SK-N-SH (cell line): ENCODE data around the gene ANKRD9. TPM values are rescaled to one million over a fixed set of nuclear protein-coding genes. Genes with fewer than 3 reads are reported as not detected.

Source experiments
- CTCF ChIA-PET: fragments of 300-600, 350-600 bp; formaldehyde crosslinking; extraction: SDS; loops from one replicate; lab custom pipeline; 2021; lab: Yijun Ruan, JAX
- POLR2A ChIA-PET: fragments of 350-600 bp; sonication (Branson Sonifier 250); formaldehyde crosslinking; extraction: SDS; loops from one replicate; lab custom pipeline; 2020; ENCODE audit warnings: antibody characterized with exemption, inconsistent platforms; lab: Yijun Ruan, JAX
- DNase-seq: peaks from one replicate; pipeline ENCODE4 v3.0.0; 2012
- H2AFZ ChIP-seq: fragments of 200-600 bp; sonication (generic); 2 replicates; pipeline ENCODE4 v1.8.1; 2016; ENCODE audit warnings: antibody characterized with exemption, mild to moderate bottlenecking, low read depth
- H3F3A ChIP-seq: fragments of 200-600 bp; sonication (generic); replicated peaks from 2 replicates; pipeline ENCODE3; 2016; ENCODE audit warnings: antibody characterized with exemption, mild to moderate bottlenecking; ENCODE audit not compliant: insufficient read depth
- H3K27ac ChIP-seq, 2 experiments: fragments of 200-500 bp in 1 of 2; fragments of 200-600 bp in 1 of 2; sonication (Bioruptor generic) in 1 of 2; sonication (generic), shearing (Covaris generic) in 1 of 2; 2 replicates each; pipeline versions ENCODE4 v1.5.1 to v1.6.1; 2014 to 2016; ENCODE audit warnings: low read depth in 2 of 2, inconsistent platforms in 1 of 2, low read length in 1 of 2, mild to moderate bottlenecking in 1 of 2, mixed read lengths in 1 of 2
- H3K27me3 ChIP-seq: fragments of 200-600 bp; sonication (generic), shearing (Covaris generic); 2 replicates; pipeline ENCODE4 v1.6.1; 2016; ENCODE audit warnings: mixed run types; ENCODE audit not compliant: insufficient read depth
- H3K36me3 ChIP-seq, 2 experiments: fragments of 200-500 bp in 1 of 2; fragments of 200-600 bp in 1 of 2; sonication (Bioruptor generic) in 1 of 2; sonication (generic) in 1 of 2; replicated peaks in 1 of 2; 2 replicates each; pipeline versions ENCODE3 to v1.5.1; 2014 to 2016; ENCODE audit warnings: low read length in 1 of 2, mild to moderate bottlenecking in 1 of 2; ENCODE audit not compliant: insufficient read depth in 2 of 2, control insufficient read depth in 1 of 2
- H3K4me1 ChIP-seq, 2 experiments: fragments of 200-500 bp in 1 of 2; fragments of 200-600 bp in 1 of 2; sonication (Bioruptor generic) in 1 of 2; sonication (generic), shearing (Covaris generic) in 1 of 2; 2 replicates each; pipeline versions ENCODE4 v1.5.1 to v1.6.1; 2014 to 2016; ENCODE audit warnings: low read depth in 1 of 2, low read length in 1 of 2, mixed run types in 1 of 2; ENCODE audit not compliant: insufficient read depth in 2 of 2, control insufficient read depth in 1 of 2
- H3K4me2 ChIP-seq: fragments of 200-600 bp; sonication (generic), shearing (Covaris generic); 2 replicates; pipeline ENCODE4 v1.6.1; 2017; ENCODE audit warnings: mixed run types
- H3K4me3 ChIP-seq, 2 experiments: fragments of 200-500 bp in 1 of 2; fragments of 200-600 bp in 1 of 2; sonication (Bioruptor generic) in 1 of 2; sonication (generic), shearing (Covaris generic) in 1 of 2; 2 replicates each; pipeline versions ENCODE4 v1.5.1 to v1.8.1; 2014 to 2016; ENCODE audit warnings: low read depth in 2 of 2, inconsistent platforms in 1 of 2, low read length in 1 of 2, mild to moderate bottlenecking in 1 of 2, mixed read lengths in 1 of 2, moderate library complexity in 1 of 2
- H3K79me2 ChIP-seq: fragments of 200-600 bp; sonication (generic); 2 replicates; pipeline ENCODE4 v1.8.1; 2017; ENCODE audit warnings: mild to moderate bottlenecking; ENCODE audit not compliant: insufficient read depth
- H3K9ac ChIP-seq: fragments of 200-600 bp; sonication (generic); 2 replicates; pipeline ENCODE4 v1.6.1; 2017; ENCODE audit warnings: mixed run types
- H3K9me2 ChIP-seq: fragments of 200-600 bp; sonication (generic); 2 replicates; pipeline ENCODE4 v1.6.1; 2017; ENCODE audit warnings: mixed run types
- H3K9me3 ChIP-seq: fragments of 200-600 bp; sonication (generic); 2 replicates; pipeline ENCODE4 v1.6.1; 2017; ENCODE audit warnings: mixed run types, mild to moderate bottlenecking, moderate library complexity
- H4K20me1 ChIP-seq: fragments of 200-600 bp; sonication (generic); 2 replicates; pipeline ENCODE4 v1.6.1; 2017; ENCODE audit warnings: mild to moderate bottlenecking, mixed run types; ENCODE audit not compliant: insufficient read depth
- CTCF ChIP-seq: fragments of 200-600 bp; sonication (generic); IDR thresholded peaks from 2 replicates; pipeline ENCODE4 v1.6.1; 2017; ENCODE audit warnings: antibody characterized with exemption, mild to moderate bottlenecking, moderate library complexity
- ELF1 ChIP-seq: IDR thresholded peaks from 2 replicates; pipeline ENCODE4 v1.4.0; 2012
- EP300 ChIP-seq, 2 experiments: IDR thresholded peaks; 2 replicates each; pipeline versions ENCODE4 v1.4.0 to v1.6.1; 2012; ENCODE audit warnings: borderline replicate concordance in 1 of 2, low read depth in 1 of 2, low read length in 1 of 2
- FOSL2 ChIP-seq: IDR thresholded peaks from 2 replicates; pipeline ENCODE4 v1.4.0; 2012; ENCODE audit warnings: low read depth, mild to moderate bottlenecking, moderate library complexity, borderline replicate concordance
- GATA2 ChIP-seq: sonication (generic); formaldehyde crosslinking; IDR thresholded peaks from 2 replicates; pipeline ENCODE4 v1.5.0; 2020; ENCODE audit warnings: mild to moderate bottlenecking, missing genetic modification reagents
- IRF3 ChIP-seq: fragments of 150-350 bp; IDR thresholded peaks from 2 replicates; pipeline ENCODE4 v1.6.1; 2016; ENCODE audit warnings: mild to moderate bottlenecking, low read depth, low read length
- MAX ChIP-seq: IDR thresholded peaks from 2 replicates; pipeline ENCODE4 v1.4.0; 2012; ENCODE audit warnings: low read depth
- NFIC ChIP-seq: IDR thresholded peaks from 2 replicates; pipeline ENCODE4 v1.4.0; 2012; ENCODE audit warnings: borderline replicate concordance
- PBX3 ChIP-seq: IDR thresholded peaks from 2 replicates; pipeline ENCODE4; 2012
- RAD21 ChIP-seq: IDR thresholded peaks from 2 replicates; pipeline ENCODE4 v1.6.1; 2012; ENCODE audit warnings: mild to moderate bottlenecking, low read length
- SIN3A ChIP-seq: IDR thresholded peaks from 2 replicates; pipeline ENCODE4 v1.6.1; 2012; ENCODE audit warnings: low read depth, mild to moderate bottlenecking, low read length, moderate library complexity, borderline replicate concordance
- TAF1 ChIP-seq: IDR thresholded peaks from 2 replicates; pipeline ENCODE4 v1.6.1; 2012; ENCODE audit warnings: low read depth, mild to moderate bottlenecking, low read length, moderate library complexity, borderline replicate concordance
- TEAD4 ChIP-seq: IDR thresholded peaks from 2 replicates; pipeline ENCODE4 v1.4.0; 2012; ENCODE audit warnings: mild to moderate bottlenecking, borderline replicate concordance; ENCODE audit not compliant: insufficient read depth
- WGBS: methylation state at CpG from one replicate; pipeline ENCODE4 v1.1.6; 2017; ENCODE audit warnings: low lambda C conversion rate; 5-methylcytosine and 5-hydroxymethylcytosine counted together
- polyA plus RNA-seq, 3 experiments: library from polyadenylated mRNA; depleted of rRNA; stranded (reverse); fragments of >200 nt; gene quantifications; 2 replicates each; pipeline ENCODE4 v1.2.3, GENCODE V29; 2012

The ANKRD9 gene
- polyA plus RNA-seq, 1 of the 3 experiments (the other 2 are of a cell fraction): 21.3 TPM

- ChIA-PET CTCF (interaction anchor here (2.3 kb wide), 1 partner anchor 35 kb away, joined by 7 read pairs; no protein-coding TSS in a partner anchor), POLR2A (no interaction called here)
- no peak for DNase-seq
These were observed 36.0 kb downstream of the ANKRD9 start for GRCh38 chr14:102473559-102473958.

More at GRCh38 chr14:102473559-102473958, 36.0 kb downstream of the ANKRD9 start:
- WGBS: 98% methylated on average over 2 of the region's 2 CpGs
- Histone ChIP-seq H3K4me1 (peaks cover 0 to 10% of the 10 kb centered on the region in 2 experiments; a peak in 1 of 4 replicates), H3K9ac (no peak overlapping the region), H3F3A (no peaks in the 10 kb centered on the region), H3K27me3 (no peaks in the 10 kb centered on the region), H3K9me3 (no peaks in the 10 kb centered on the region), H4K20me1 (no peaks in the 10 kb centered on the region), H3K4me2 (no peak overlapping the region), H3K4me3 (no peak overlapping the region), H2AFZ (no peak overlapping the region), H3K79me2 (no peaks in the 10 kb centered on the region), H3K36me3 (peaks cover 0 to 9% of the 10 kb centered on the region in 2 experiments), H3K9me2 (no peaks in the 10 kb centered on the region), H3K27ac (no peak overlapping the region)
- TF ChIP-seq TEAD4: no peak
- no peak for TF ChIP-seq EP300 (IDR thresholded peaks at IDR 0.05; ENCODE audit: borderline replicate concordance in 1 of 2, low read depth in 1 of 2, low read length in 1 of 2)
- TF ChIP-seq SIN3A: no peak
- TF ChIP-seq CTCF: no peak
- TF ChIP-seq IRF3: no peak
- TF ChIP-seq TAF1: no peak
- TF ChIP-seq GATA2 (CRISPR knock-in tag): no peak
- no peak for TF ChIP-seq RAD21
- TF ChIP-seq FOSL2: no peak
- TF ChIP-seq MAX: no peak
- no peak for TF ChIP-seq NFIC
- TF ChIP-seq ELF1: no peak
- TF ChIP-seq PBX3: no peak
